ENCODE data around the gene CLUH. TPM values are rescaled to one million over a fixed set of nuclear protein-coding genes. Genes with fewer than 3 reads are reported as not detected.
"Not testable (repeated sequence)": the region's sequence is repeated elsewhere in the genome, so short reads cannot be mapped to it uniquely, and the experiment has no call there.

Gene CLUH
- total RNA-seq, 2 experiments from 2014 or later, result 34.4 to 34.8 TPM

- no peaks in the 10 kb centered on the region for H3K27me3 Mint-ChIP-seq
- no peak overlapping the region for H3K4me3 Mint-ChIP-seq
- Histone ChIP-seq H3K4me3 (ENCODE audit: low read length) (no peak overlapping the region), H3K27ac (ENCODE audit: low read depth in 1 of 2, low read length in 2 of 2) (no peak overlapping the region), H3K36me3 (ENCODE audit: insufficient read depth, low read length) (peaks cover 55% of the 10 kb centered on the region), H3K9me3 (ENCODE audit: control insufficient read depth in 1 of 2, insufficient read depth in 1 of 2, low read length in 2 of 2) (no peaks in the 10 kb centered on the region), H3K27me3 (ENCODE audit: control insufficient read depth in 1 of 2, insufficient read depth in 2 of 2, low read length in 2 of 2) (no peaks in the 10 kb centered on the region), H3K4me1 (ENCODE audit: insufficient read depth, low read length) (peaks cover 3% of the 10 kb centered on the region)
- DNase-seq (peak in 2 of 14 experiments; percentile 11 to 22), ATAC-seq (ENCODE audit: poor library complexity) (no peak)
- ChIA-PET CTCF (no interaction called here), POLR2A (no interaction called here)
- TF ChIP-seq CTCF (IDR thresholded peaks at IDR 0.05), result no peak
- no peak overlapping the region for H3K27ac Mint-ChIP-seq
- peaks cover 47% of the 10 kb centered on the region for H3K36me3 Mint-ChIP-seq (ENCODE audit: low read depth)
- no peaks in the 10 kb centered on the region for H3K9me3 Mint-ChIP-seq
- peaks cover 5% of the 10 kb centered on the region for H3K4me1 Mint-ChIP-seq (ENCODE audit: low read depth)
- intact Hi-C loops (cut with DNase I, micrococcal nuclease), result no loop called here
These were observed 10.9 kb downstream of the CLUH start for GRCh38 chr17:2700491-2701141.

GRCh38 chr17:2700030-2700490, 11.5 kb downstream of the CLUH start:
- Histone ChIP-seq H3K36me3 (ENCODE audit: insufficient read depth, low read length) (peaks cover 61% of the 10 kb centered on the region), H3K4me3 (ENCODE audit: low read length) (no peak overlapping the region), H3K27me3 (ENCODE audit: control insufficient read depth in 1 of 2, insufficient read depth in 2 of 2, low read length in 2 of 2) (no peaks in the 10 kb centered on the region), H3K9me3 (ENCODE audit: control insufficient read depth in 1 of 2, insufficient read depth in 1 of 2, low read length in 2 of 2) (no peaks in the 10 kb centered on the region), H3K4me1 (ENCODE audit: insufficient read depth, low read length) (no peaks in the 10 kb centered on the region), H3K27ac (ENCODE audit: low read depth in 1 of 2, low read length in 2 of 2) (no peak overlapping the region)
- H3K27ac Mint-ChIP-seq, result no peak overlapping the region
- H3K27me3 Mint-ChIP-seq, result no peaks in the 10 kb centered on the region
- no peak overlapping the region for H3K4me3 Mint-ChIP-seq
- no peaks in the 10 kb centered on the region for H3K9me3 Mint-ChIP-seq
- H3K4me1 Mint-ChIP-seq (ENCODE audit: low read depth), result no peaks in the 10 kb centered on the region
- H3K36me3 Mint-ChIP-seq (ENCODE audit: low read depth), result peaks cover 41% of the 10 kb centered on the region
- no peak for ATAC-seq (ENCODE audit: poor library complexity)
- intact Hi-C loops (cut with DNase I, micrococcal nuclease), result no loop called here
- TF ChIP-seq CTCF (IDR thresholded peaks at IDR 0.05), result no peak
- ChIA-PET CTCF (no interaction called here), POLR2A (no interaction called here)
- peak in 1 of 14 experiments; percentile 27 for DNase-seq

- POLR2A ChIA-PET, result not testable (repeated sequence)
- peaks cover 35% of the 10 kb centered on the region for H3K36me3 Mint-ChIP-seq (ENCODE audit: low read depth)
These were observed 12.3 kb downstream of the CLUH start for GRCh38 chr17:2699216-2699805.

More at GRCh38 chr17:2699216-2699805, 12.3 kb downstream of the CLUH start:
- H3K27me3 ChIP-seq (ENCODE audit: control insufficient read depth in 1 of 2, insufficient read depth in 2 of 2, low read length in 2 of 2); DNase-seq; H3K27ac Mint-ChIP-seq; H3K4me3 ChIP-seq (ENCODE audit: low read length); H3K4me1 Mint-ChIP-seq (ENCODE audit: low read depth); CTCF ChIA-PET; H3K4me1 ChIP-seq (ENCODE audit: insufficient read depth, low read length); H3K9me3 Mint-ChIP-seq; H3K9me3 ChIP-seq (ENCODE audit: control insufficient read depth in 1 of 2, insufficient read depth in 1 of 2, low read length in 2 of 2); H3K4me3 Mint-ChIP-seq; intact Hi-C loops (cut with DNase I, micrococcal nuclease); H3K27ac ChIP-seq (ENCODE audit: low read depth in 1 of 2, low read length in 2 of 2); ATAC-seq (ENCODE audit: poor library complexity); H3K27me3 Mint-ChIP-seq: not testable (repeated sequence)
- peaks cover 64% of the 10 kb centered on the region for H3K36me3 ChIP-seq (ENCODE audit: insufficient read depth, low read length)

Data from CD4-positive, alpha-beta T cell (primary cell).